ENCODE measurements around the gene DGKI.
A peak's percentile ranks its signal among the peaks of the same experiment; 100 is the strongest.

The DGKI gene

DNA sequence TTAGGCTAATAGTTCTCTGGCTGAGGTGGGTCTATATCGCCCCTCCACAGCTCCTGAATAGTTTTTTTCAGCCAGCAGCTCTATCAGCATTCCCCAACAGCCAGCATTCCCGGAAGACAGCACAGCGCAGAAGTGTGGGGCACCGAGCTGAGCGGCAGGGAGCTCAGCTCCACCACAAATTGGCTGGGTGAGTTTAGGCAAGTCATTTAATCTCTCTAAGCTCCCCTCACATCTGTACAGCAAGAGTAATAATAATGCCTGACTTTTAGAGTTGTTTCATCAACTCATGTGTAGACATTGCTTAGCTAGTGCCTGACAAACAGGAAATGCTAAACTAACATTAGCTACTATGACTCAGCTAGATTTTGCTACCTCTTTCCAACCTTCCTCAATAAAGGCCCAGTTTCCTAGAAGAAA lies 255.3 kb downstream of the DGKI start:
- TF ChIP-seq, protein P1, sequence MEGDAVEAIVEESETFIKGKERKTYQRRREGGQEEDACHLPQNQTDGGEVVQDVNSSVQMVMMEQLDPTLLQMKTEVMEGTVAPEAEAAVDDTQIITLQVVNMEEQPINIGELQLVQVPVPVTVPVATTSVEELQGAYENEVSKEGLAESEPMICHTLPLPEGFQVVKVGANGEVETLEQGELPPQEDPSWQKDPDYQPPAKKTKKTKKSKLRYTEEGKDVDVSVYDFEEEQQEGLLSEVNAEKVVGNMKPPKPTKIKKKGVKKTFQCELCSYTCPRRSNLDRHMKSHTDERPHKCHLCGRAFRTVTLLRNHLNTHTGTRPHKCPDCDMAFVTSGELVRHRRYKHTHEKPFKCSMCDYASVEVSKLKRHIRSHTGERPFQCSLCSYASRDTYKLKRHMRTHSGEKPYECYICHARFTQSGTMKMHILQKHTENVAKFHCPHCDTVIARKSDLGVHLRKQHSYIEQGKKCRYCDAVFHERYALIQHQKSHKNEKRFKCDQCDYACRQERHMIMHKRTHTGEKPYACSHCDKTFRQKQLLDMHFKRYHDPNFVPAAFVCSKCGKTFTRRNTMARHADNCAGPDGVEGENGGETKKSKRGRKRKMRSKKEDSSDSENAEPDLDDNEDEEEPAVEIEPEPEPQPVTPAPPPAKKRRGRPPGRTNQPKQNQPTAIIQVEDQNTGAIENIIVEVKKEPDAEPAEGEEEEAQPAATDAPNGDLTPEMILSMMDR (IDR thresholded peaks at IDR 0.05; ENCODE audit: low read depth, low read length, missing control alignments), result no peak
- H3K36me3 ChIP-seq (replicated peaks), result no peaks in the 10 kb centered on the region
- no peaks in the 10 kb centered on the region for H3K27me3 ChIP-seq (replicated peaks)
- in situ Hi-C loops (cut with HindIII; ENCODE audit: low pct_ligation_motif_present, low sequenced_read_pairs), result loop anchor here (25.0 kb wide), 1 partner anchor 429 kb away; no protein-coding TSS in a partner anchor
- peak overlapping the region; percentile 64 for H3K27ac ChIP-seq
- DNase-seq, result peak; percentile 32
- no peak overlapping the region for H3K4me3 ChIP-seq (ENCODE audit: low read depth, low read length)

DNA sequence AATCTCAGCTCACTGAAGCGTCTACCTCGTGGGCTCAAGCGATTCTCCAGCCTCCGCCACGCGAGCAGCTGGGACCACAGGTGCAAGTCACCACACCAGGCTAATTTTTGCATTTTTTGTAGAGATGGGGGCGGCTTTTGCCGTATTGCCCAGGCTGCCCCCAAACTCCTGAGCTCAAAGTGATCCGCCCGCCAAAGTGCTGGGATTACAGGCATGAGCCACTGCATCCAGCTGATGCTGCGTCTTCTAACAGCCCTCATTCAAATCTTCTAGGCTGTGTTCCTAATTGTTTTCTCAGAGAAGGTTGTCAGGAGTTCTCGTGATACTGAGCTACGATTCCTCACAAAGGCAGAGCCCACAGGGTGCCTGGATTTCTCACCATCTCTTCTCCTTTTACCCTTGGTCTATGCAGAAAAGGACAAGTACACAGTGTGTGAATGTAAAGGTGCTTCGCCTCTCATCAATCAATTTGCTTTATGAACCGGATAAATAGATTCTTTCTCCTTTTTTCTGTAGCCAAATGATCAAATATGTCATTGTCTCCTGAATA lies 255.9 kb downstream of the DGKI start:
- TF ChIP-seq, protein P1 (IDR thresholded peaks at IDR 0.05; ENCODE audit: low read depth, low read length, missing control alignments), result no peak
- no peaks in the 10 kb centered on the region for H3K36me3 ChIP-seq (replicated peaks)
- no peak overlapping the region for H3K4me3 ChIP-seq (ENCODE audit: low read depth, low read length)
- H3K27me3 ChIP-seq (replicated peaks), result no peaks in the 10 kb centered on the region
- DNase-seq, result no peak
- in situ Hi-C loops (cut with HindIII; ENCODE audit: low pct_ligation_motif_present, low sequenced_read_pairs), result loop anchor here (25.0 kb wide), 1 partner anchor 429 kb away; no protein-coding TSS in a partner anchor
- peak overlapping the region; percentile 64 for H3K27ac ChIP-seq

DNA sequence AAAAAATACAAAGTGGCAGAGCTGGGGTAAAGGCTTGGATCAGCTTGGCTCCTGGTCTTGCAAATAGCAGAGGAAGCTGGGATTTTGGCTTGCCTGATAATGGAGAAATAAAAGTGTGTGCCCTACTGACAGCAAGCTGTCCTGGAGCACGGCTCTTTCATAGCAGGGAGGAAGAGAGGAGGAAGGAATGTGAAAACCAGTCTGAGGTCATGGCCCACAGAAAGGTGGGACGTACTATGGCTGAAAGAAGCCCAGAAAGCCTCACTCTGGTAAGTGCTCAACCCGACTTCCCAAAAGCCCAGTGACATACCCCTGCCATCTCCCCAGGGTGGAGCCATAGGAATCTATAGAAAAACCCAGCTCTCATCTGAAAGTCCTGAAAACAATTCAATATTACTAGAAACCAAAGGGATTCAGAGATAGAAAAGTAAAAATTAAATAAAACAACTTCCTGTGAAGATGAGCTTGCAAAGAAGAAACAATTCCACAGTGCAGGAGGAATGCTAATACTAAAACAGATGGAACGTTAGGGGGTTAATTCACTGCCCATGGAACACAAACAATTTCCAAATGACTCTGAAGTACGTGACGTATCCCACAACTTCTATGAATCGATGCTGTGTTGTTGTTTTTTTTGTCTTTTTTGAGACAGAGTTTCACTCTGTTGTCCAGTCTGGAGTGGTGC lies 256.6 kb downstream of the DGKI start:
- no peak for DNase-seq
- in situ Hi-C loops (cut with HindIII; ENCODE audit: low pct_ligation_motif_present, low sequenced_read_pairs), result loop anchor here (25.0 kb wide), 1 partner anchor 428 kb away; no protein-coding TSS in a partner anchor
- H3K36me3 ChIP-seq (replicated peaks), result no peaks in the 10 kb centered on the region
- TF ChIP-seq, protein P1 (IDR thresholded peaks at IDR 0.05; ENCODE audit: low read depth, low read length, missing control alignments), result no peak
- H3K27ac ChIP-seq, result no peak overlapping the region
- H3K4me3 ChIP-seq (ENCODE audit: low read depth, low read length), result no peak overlapping the region
- H3K27me3 ChIP-seq (replicated peaks), result no peaks in the 10 kb centered on the region

DNA sequence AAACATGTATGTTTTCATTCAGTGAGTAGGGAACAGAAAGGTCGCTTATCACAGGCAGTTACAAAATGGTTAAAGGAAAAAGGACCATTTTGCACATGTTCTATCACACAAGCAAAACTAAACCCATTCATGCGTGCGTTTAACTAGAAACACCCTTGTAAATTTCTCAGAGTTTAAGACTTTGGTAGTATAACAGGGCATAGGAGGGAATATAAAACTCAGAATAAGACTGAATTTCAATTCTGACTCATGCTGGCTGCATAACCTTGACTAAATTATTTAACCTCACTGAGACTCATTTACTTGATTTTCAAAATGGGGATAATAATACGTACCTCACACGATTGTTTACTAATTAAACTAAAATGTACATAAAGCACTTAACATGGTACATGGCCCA lies 259.4 kb downstream of the DGKI start:
- DNase-seq, result no peak
- Histone ChIP-seq H3K27me3 (replicated peaks) (no peaks in the 10 kb centered on the region), H3K27ac (no peak overlapping the region), H3K36me3 (replicated peaks) (no peaks in the 10 kb centered on the region), H3K4me3 (ENCODE audit: low read depth, low read length) (no peak overlapping the region)
- TF ChIP-seq, protein P1 (IDR thresholded peaks at IDR 0.05; ENCODE audit: low read depth, low read length, missing control alignments), result no peak
- in situ Hi-C loops (cut with HindIII; ENCODE audit: low pct_ligation_motif_present, low sequenced_read_pairs), result loop anchor here (25.0 kb wide), 1 partner anchor 425 kb away; no protein-coding TSS in a partner anchor

DNA sequence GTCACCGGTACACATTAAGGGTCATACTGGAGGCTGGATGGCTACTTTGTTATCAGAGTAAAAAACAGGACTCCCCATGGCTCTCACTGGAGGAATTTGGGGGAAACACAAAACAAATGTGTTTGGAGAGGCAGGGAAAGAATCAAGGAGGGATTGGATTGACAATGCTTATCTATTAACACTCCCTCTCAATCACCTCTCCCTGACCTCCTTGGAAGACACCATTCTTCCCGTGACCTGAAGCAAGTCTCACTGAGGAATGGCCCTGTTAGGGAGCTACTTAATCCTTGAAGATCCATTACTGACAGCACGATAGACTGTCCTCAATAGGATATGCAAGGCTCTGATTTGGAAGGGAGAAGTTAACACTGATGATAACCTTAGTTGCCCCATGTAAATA lies 261.2 kb downstream of the DGKI start:
- no peak overlapping the region for H3K27ac ChIP-seq
- H3K36me3 ChIP-seq (replicated peaks), result no peaks in the 10 kb centered on the region
- TF ChIP-seq, protein P1 (IDR thresholded peaks at IDR 0.05; ENCODE audit: low read depth, low read length, missing control alignments), result no peak
- in situ Hi-C loops (cut with HindIII; ENCODE audit: low pct_ligation_motif_present, low sequenced_read_pairs), result loop anchor here (25.0 kb wide), 1 partner anchor 423 kb away; no protein-coding TSS in a partner anchor
- DNase-seq, result no peak
- H3K4me3 ChIP-seq (ENCODE audit: low read depth, low read length), result no peak overlapping the region
- H3K27me3 ChIP-seq (replicated peaks), result no peaks in the 10 kb centered on the region

All from brain microvascular endothelial cell (primary cell).